Progenitor cell of endocrine pancreas (in vitro differentiated cells): ENCODE measurements around the gene ZMAT5. TPM values are rescaled to one million over a fixed set of nuclear protein-coding genes. Genes with fewer than 3 reads are reported as not detected.

Experiments
- DNase-seq: peaks from one replicate; pipeline ENCODE4 v3.0.0; 2021; ENCODE audit warnings: low spot score; ENCODE audit not compliant: unreplicated experiment
- H3K27ac Mint-ChIP-seq: 2 replicates; pipeline ENCODE4 v1.8.0; 2021; ENCODE audit warnings: mild to moderate bottlenecking, moderate library complexity, mixed read lengths
- H3K27me3 Mint-ChIP-seq: 2 replicates; pipeline ENCODE4 v1.8.0; 2021; ENCODE audit warnings: mixed read lengths
- H3K36me3 Mint-ChIP-seq: 2 replicates; pipeline ENCODE4 v1.8.0; 2022; ENCODE audit warnings: mixed read lengths; ENCODE audit not compliant: insufficient read depth
- H3K4me1 Mint-ChIP-seq: 2 replicates; pipeline ENCODE4 v1.8.0; 2021; ENCODE audit warnings: low read depth, mixed read lengths
- H3K4me3 Mint-ChIP-seq: 2 replicates; pipeline ENCODE4 v1.8.0; 2021; ENCODE audit warnings: low read depth, mild to moderate bottlenecking, moderate library complexity, mixed read lengths
- H3K9me3 Mint-ChIP-seq: 2 replicates; pipeline ENCODE4 v1.8.0; 2021; ENCODE audit warnings: low read depth, mixed read lengths
- CTCF ChIP-seq: fragments of 200-600 bp; sonication (generic); IDR thresholded peaks from one replicate; pipeline ENCODE4 v1.5.0; 2021; ENCODE audit warnings: antibody characterized with exemption, mild to moderate bottlenecking; ENCODE audit not compliant: unreplicated experiment
- total RNA-seq: library from RNA; stranded (reverse); gene quantifications from 2 replicates; pipeline ENCODE4 v1.2.1, GENCODE V29; 2021

Gene ZMAT5
- total RNA-seq, 1 donor from 2014 or later: 21.1 TPM

GRCh38 chr22:29804985-29805384, 38.2 kb upstream of the ZMAT5 start:
- Mint-ChIP-seq H3K27ac (no peak overlapping the region), H3K4me1 (peaks cover 8% of the 10 kb centered on the region), H3K4me3 (no peak overlapping the region), H3K9me3 (no peaks in the 10 kb centered on the region), H3K36me3 (peaks cover 26% of the 10 kb centered on the region), H3K27me3 (no peaks in the 10 kb centered on the region)
- no peak for DNase-seq
- no peak for TF ChIP-seq CTCF

- H3K36me3 Mint-ChIP-seq: peaks cover 29% of the 10 kb centered on the region
These were observed 36.4 kb upstream of the ZMAT5 start for GRCh38 chr22:29803190-29803589.

GRCh38 chr22:29801796-29802195, 35.0 kb upstream of the ZMAT5 start:
- Mint-ChIP-seq H3K4me1 (peaks cover 8% of the 10 kb centered on the region), H3K36me3 (peaks cover 29% of the 10 kb centered on the region), H3K27me3 (no peaks in the 10 kb centered on the region), H3K9me3 (no peaks in the 10 kb centered on the region), H3K27ac (peak overlapping the region; percentile 90), H3K4me3 (no peak overlapping the region)
- DNase-seq: no peak
- no peak for TF ChIP-seq CTCF

More at GRCh38 chr22:29803190-29803589, 36.4 kb upstream of the ZMAT5 start:
- Mint-ChIP-seq H3K27ac (no peak overlapping the region), H3K4me3 (no peak overlapping the region), H3K9me3 (no peaks in the 10 kb centered on the region), H3K27me3 (no peaks in the 10 kb centered on the region), H3K4me1 (peaks cover 8% of the 10 kb centered on the region)
- no peak for TF ChIP-seq CTCF
- DNase-seq: no peak

- no peaks in the 10 kb centered on the region for H3K9me3 Mint-ChIP-seq
- no peak overlapping the region for H3K4me3 Mint-ChIP-seq
- no peak for TF ChIP-seq CTCF
- peaks cover 30% of the 10 kb centered on the region for H3K36me3 Mint-ChIP-seq
- H3K27me3 Mint-ChIP-seq: no peaks in the 10 kb centered on the region
- H3K27ac Mint-ChIP-seq: peak overlapping the region; percentile 90
- H3K4me1 Mint-ChIP-seq: peaks cover 12% of the 10 kb centered on the region
- DNase-seq: no peak
These were observed 34.3 kb upstream of the ZMAT5 start for GRCh38 chr22:29801153-29801552.

- H3K9me3 Mint-ChIP-seq: no peaks in the 10 kb centered on the region
- no peak for DNase-seq
- peaks cover 22% of the 10 kb centered on the region for H3K36me3 Mint-ChIP-seq
- no peak overlapping the region for H3K27ac Mint-ChIP-seq
- H3K27me3 Mint-ChIP-seq: no peaks in the 10 kb centered on the region
- H3K4me3 Mint-ChIP-seq: no peak overlapping the region
- no peak for TF ChIP-seq CTCF
- H3K4me1 Mint-ChIP-seq: peaks cover 25% of the 10 kb centered on the region
These were observed 32.4 kb upstream of the ZMAT5 start for GRCh38 chr22:29799217-29799680.
